Urinary bladder (tissue), 4 donors: ENCODE measurements around the gene UST. TPM values are rescaled to one million over a fixed set of nuclear protein-coding genes. Genes with fewer than 3 reads are reported as not detected.

Experiments
- DNase-seq: peaks from one replicate; pipeline ENCODE4 v3.0.0-alpha.2; 2015; ENCODE audit errors: extremely low spot score
- H3K27ac ChIP-seq: one replicate; pipeline ENCODE4 v1.5.1; 2013; ENCODE audit warnings: low read depth, mild to moderate bottlenecking, moderate library complexity
- H3K36me3 ChIP-seq: one replicate; pipeline ENCODE4 v1.6.1; 2013; ENCODE audit warnings: mild to moderate bottlenecking, moderate library complexity; ENCODE audit not compliant: insufficient read depth
- H3K4me1 ChIP-seq: one replicate; pipeline ENCODE4 v1.6.1; 2013; ENCODE audit warnings: mild to moderate bottlenecking, moderate library complexity; ENCODE audit not compliant: insufficient read depth
- H3K4me3 ChIP-seq: one replicate; pipeline ENCODE4 v1.5.1; 2013; ENCODE audit warnings: low read depth, low read length
- WGBS: extraction: QIAGEN DNeasy Blood & Tissue Kit; methylation state at CpG from one replicate; pipeline ENCODE4 v1.1.7; 2013; 5-methylcytosine and 5-hydroxymethylcytosine counted together
- polyA plus RNA-seq: library from polyadenylated mRNA; stranded (reverse); fragments of 200-250 nt; gene quantifications from one replicate; pipeline ENCODE4 v1.2.3, GENCODE V29; 2013
- total RNA-seq: library from RNA; depleted of rRNA; stranded (reverse); fragments of >200 nt; gene quantifications from one replicate; pipeline ENCODE4 v1.2.3, GENCODE V29; 2014
- donor health status: healthy with polysubstance abuse.
- donor health status: healthy.

UST gene
- total and polyA plus RNA-seq, 2 donors, result 12.4 to 27.8 TPM

- Histone ChIP-seq H3K27ac (no peak overlapping the region), H3K4me3 (no peak overlapping the region), H3K36me3 (no peaks in the 10 kb centered on the region), H3K4me1 (no peaks in the 10 kb centered on the region)
- DNase-seq, result no peak
- 78% methylated on average over 6 of the region's 6 CpGs for WGBS
Observed at GRCh38 chr6:149075616-149076354, 329.0 kb downstream of the UST start.

DNA sequence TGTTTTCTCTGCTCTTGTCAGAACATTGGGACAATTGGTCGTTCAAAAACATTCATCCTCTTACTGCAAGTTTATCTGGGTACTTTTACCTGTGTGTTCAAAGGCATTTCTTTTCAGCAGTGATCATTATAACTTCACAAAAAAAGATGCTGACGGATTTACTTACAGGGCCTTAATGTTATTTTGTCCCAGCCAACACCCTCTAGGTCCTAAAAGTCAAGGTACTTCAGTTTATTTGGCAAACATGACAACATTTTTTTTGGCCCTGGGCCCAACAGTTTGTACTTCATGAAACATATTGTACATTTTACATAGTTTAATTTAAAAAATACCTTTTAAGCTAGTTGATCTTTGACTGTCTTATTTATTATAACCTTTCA, 329.5 kb downstream of the UST start:
- DNase-seq, result no peak
- no peaks in the 10 kb centered on the region for H3K36me3 ChIP-seq
- H3K27ac ChIP-seq, result no peak overlapping the region
- 77% methylated on average over 2 of the region's 2 CpGs for WGBS
- no peaks in the 10 kb centered on the region for H3K4me1 ChIP-seq
- H3K4me3 ChIP-seq, result no peak overlapping the region

DNA sequence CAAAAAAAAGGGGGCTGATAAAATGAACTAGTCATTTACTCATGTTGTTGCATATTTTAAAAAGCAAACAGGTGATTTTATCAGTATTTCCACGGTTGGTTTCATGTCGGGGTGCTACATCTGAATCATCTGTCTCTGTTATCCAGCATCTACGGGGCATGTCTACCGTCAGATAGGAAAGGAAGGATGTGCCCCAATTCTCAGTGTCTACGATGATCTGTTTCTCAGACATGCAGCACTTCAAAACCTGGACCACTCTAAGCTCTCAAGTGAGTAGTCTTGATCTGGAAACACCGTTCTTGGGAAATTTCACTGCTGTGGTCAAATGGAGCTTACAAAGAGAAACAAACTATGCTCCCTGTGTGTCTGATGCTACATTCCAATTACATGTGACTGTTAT, 330.4 kb downstream of the UST start:
- no peak overlapping the region for H3K27ac ChIP-seq
- H3K36me3 ChIP-seq, result no peaks in the 10 kb centered on the region
- no peak overlapping the region for H3K4me3 ChIP-seq
- 86% methylated on average over 6 of the region's 6 CpGs for WGBS
- DNase-seq, result no peak
- no peaks in the 10 kb centered on the region for H3K4me1 ChIP-seq

DNA sequence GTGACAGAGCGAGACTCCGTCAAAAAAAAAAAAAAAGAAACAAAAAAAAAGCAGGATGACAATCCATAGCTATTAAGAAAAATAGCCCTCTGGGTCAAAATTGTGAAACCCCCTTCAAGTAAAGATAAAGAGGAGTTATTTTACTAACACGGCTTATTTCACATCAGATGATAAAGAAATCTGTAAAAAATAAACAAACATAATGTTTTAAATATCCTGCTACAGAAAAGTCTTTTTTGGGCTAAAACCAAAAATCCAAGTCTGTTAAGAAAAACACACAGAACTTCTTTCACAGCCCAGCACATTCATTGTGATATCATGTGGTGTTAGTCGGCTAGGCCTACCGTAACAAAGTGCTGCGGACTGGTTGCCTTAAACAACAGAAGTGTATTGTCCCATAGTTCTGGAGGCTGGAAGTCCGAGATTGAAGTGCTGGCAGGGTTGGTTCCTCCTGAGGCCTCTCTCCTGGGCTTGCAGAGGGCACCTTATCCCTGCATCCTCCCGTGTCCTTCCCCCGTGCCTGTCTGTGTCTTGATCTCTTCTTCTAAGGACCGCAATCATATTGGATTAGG, 331.5 kb downstream of the UST start:
- H3K36me3 ChIP-seq, result no peaks in the 10 kb centered on the region
- no peak for DNase-seq
- H3K4me1 ChIP-seq, result no peaks in the 10 kb centered on the region
- no peak overlapping the region for H3K4me3 ChIP-seq
- 84% methylated on average over 10 of the region's 10 CpGs for whole genome bisulfite sequencing
- peak overlapping the region; percentile 76 for H3K27ac ChIP-seq

DNA sequence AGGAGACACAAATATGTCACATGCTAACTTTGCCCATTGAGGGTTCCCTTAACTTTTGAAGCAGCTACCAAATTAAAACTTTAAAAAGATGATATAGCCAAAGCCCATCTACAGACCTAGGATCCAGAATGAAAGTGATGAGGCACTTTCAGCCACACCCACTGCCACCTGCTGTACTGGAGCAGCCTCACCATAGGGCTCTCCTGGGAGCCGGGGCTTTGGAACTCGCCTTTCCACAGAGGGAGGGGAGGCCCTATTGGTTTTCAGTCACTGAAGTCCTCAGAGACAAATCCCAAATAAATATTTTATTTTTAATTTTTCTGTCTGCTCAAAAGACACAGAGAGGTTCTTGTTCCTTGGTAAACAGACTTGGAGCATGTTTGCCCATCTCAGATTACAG, 332.6 kb downstream of the UST start:
- no peaks in the 10 kb centered on the region for H3K36me3 ChIP-seq
- no peaks in the 10 kb centered on the region for H3K4me1 ChIP-seq
- no peak overlapping the region for H3K4me3 ChIP-seq
- DNase-seq, result no peak
- WGBS, result 79% methylated on average over 2 of the region's 2 CpGs
- no peak overlapping the region for H3K27ac ChIP-seq

- peak overlapping the region; percentile 38 for H3K27ac ChIP-seq
Observed at GRCh38 chr6:149079911-149080491, 333.2 kb downstream of the UST start.

GRCh38 chr6:149080511-149080910, 333.7 kb downstream of the UST start:
- WGBS, result 47% methylated on average over 5 of the region's 5 CpGs
- Histone ChIP-seq H3K4me3 (no peak overlapping the region), H3K36me3 (no peaks in the 10 kb centered on the region), H3K27ac (peak overlapping the region; percentile 38), H3K4me1 (no peaks in the 10 kb centered on the region)
- no peak for DNase-seq

More at GRCh38 chr6:149079911-149080491, 333.2 kb downstream of the UST start:
- WGBS, result 18% methylated on average over 6 of the region's 6 CpGs
- H3K36me3 ChIP-seq, result no peaks in the 10 kb centered on the region
- no peaks in the 10 kb centered on the region for H3K4me1 ChIP-seq
- H3K4me3 ChIP-seq, result no peak overlapping the region
- no peak for DNase-seq

DNA sequence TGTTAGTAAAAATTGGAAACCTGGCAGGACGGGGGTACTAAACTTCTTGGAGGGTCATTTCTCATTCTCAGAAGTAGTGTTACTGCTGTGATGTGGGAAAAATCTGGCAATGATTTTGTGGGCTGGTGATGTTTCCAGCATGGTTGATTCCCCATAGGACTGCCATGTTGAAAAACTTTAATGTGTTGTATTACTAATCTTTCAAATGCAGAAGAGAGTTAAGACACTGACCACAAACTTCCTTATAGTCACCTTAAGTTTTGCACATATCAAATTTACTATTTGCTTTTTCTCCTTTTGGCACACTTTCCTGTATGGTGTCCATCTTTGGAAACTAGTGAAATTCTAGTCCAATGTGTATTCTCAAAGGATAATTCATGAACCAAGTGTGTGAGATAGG, 334.5 kb downstream of the UST start:
- no peak for DNase-seq
- Histone ChIP-seq H3K4me3 (no peak overlapping the region), H3K27ac (no peak overlapping the region), H3K4me1 (no peaks in the 10 kb centered on the region), H3K36me3 (no peaks in the 10 kb centered on the region)
- 96% methylated on average over 1 of the region's 1 CpG for WGBS

DNA sequence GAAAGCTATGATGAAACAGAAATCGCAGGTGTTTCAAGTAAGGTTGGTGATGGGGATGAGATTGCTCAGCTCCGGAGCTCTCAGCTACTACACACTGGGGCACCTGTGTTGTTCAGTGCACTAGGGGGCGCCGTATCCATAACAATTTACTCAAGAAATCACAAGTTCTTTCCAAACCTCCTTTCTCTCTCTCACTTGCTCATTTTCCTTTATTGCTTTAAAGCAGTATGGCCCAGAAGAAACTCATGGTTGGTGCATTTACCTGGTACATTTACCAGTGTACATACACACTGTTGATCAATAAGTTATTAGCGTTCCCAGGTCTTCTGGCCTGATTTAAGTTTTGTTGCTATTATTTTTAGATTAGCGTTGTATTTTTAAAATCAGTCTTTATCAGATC, 335.5 kb downstream of the UST start:
- Histone ChIP-seq H3K4me1 (no peaks in the 10 kb centered on the region), H3K27ac (no peak overlapping the region), H3K36me3 (no peaks in the 10 kb centered on the region), H3K4me3 (no peak overlapping the region)
- DNase-seq, result no peak
- 33% methylated on average over 6 of the region's 6 CpGs for whole genome bisulfite sequencing

- H3K4me3 ChIP-seq, result no peak overlapping the region
- DNase-seq, result no peak
- H3K4me1 ChIP-seq, result no peaks in the 10 kb centered on the region
- no peak overlapping the region for H3K27ac ChIP-seq
- H3K36me3 ChIP-seq, result no peaks in the 10 kb centered on the region
Observed at GRCh38 chr6:149084026-149084425, 337.2 kb downstream of the UST start.

DNA sequence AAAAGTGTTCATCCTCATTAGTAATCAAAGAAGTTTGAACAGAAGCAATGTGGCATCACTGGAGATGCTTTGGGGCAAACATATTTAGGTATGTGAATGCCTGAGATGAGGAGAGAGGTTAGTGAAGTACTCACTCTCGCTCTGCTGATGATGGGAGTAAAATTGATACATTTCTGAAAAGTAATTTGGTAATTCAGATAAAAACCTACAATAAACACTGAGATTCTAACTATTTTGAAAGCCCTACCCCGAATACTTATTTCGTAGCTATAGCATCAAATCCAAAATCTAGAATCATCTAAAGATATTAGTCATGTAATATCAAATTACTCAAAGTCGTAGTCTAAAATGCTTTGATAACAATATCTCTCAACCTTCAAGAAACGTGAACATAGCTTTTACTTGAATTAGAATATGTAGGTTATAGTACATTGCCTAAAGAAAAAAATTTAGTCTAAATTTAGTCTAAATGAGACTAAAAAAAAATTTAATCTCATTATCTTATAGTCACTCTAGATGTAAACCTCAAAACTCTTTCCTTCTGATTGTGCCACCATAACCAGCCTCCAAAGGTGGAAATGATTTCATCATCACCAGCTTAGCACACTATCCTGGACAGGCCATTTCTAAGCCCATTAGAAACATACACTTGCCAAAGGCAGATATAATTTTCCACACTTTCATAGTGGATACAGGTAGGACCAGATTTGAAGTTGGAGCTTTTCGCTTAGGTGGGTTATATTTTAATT, 338.2 kb downstream of the UST start:
- DNase-seq, result no peak
- Histone ChIP-seq H3K36me3 (no peaks in the 10 kb centered on the region), H3K4me3 (no peak overlapping the region), H3K27ac (no peak overlapping the region), H3K4me1 (no peaks in the 10 kb centered on the region)
- WGBS, result 91% methylated on average over 6 of the region's 6 CpGs

DNA sequence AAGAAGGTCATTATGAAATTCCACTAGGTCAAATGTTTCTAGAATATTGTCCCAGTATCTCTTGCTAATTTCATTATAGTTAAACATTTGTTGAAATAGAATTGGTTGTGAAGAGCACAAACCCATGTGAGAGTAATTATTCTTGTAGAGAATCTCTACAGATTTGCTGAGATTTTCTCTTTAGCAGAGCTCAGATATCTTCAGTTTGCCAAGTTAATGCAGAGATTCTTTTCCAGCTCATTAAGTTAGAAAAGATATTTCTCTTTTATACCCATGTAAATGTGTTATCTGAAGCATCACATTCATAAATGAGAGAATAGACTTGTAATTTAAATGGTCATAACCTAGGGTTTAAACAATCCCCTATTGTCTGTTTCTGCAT, 338.7 kb downstream of the UST start:
- no peak overlapping the region for H3K27ac ChIP-seq
- H3K4me1 ChIP-seq, result no peaks in the 10 kb centered on the region
- DNase-seq, result no peak
- H3K36me3 ChIP-seq, result no peaks in the 10 kb centered on the region
- H3K4me3 ChIP-seq, result no peak overlapping the region

- DNase-seq, result no peak
- WGBS, result 70% methylated on average over 3 of the region's 3 CpGs
- Histone ChIP-seq H3K27ac (no peak overlapping the region), H3K4me1 (no peaks in the 10 kb centered on the region), H3K36me3 (no peaks in the 10 kb centered on the region), H3K4me3 (no peak overlapping the region)
Observed at GRCh38 chr6:149086363-149086762, 339.5 kb downstream of the UST start.

DNA sequence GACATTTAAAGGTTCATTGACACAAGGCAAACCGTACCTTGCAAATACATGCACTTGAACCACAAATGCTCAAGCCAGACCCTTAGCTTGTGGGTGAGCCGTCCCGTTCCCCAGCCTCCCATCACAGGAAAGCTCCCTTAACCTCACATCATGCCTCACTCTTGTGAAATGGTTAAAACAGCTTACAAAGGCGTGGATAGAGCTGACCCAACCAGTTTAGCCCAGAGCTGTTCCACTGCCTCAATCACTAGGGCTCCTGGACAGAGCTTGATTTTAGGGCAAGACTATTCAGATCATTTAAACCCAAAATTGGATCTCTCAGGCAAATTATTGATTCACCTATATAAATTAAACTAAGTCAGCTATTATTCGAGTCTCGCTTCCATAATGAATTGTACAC, 341.1 kb downstream of the UST start:
- 84% methylated on average over 6 of the region's 6 CpGs for WGBS
- Histone ChIP-seq H3K4me3 (no peak overlapping the region), H3K36me3 (no peaks in the 10 kb centered on the region), H3K27ac (no peak overlapping the region), H3K4me1 (no peaks in the 10 kb centered on the region)
- no peak for DNase-seq
